HT1080 (cell line): ENCODE results near the gene SERPINB1. TPM values are rescaled to one million over a fixed set of nuclear protein-coding genes. Genes with fewer than 3 reads are reported as not detected.
A peak's percentile ranks its signal among the peaks of the same experiment; 100 is the strongest.

ENCODE experiments used
- DNase-seq: peaks from one replicate; pipeline ENCODE4 v3.0.0-alpha.2; 2015; ENCODE audit warnings: low read depth
- small RNA-seq: library from RNA; depleted of rRNA; stranded (forward); fragments of <200 nt; gene quantifications from one replicate; pipeline ENCODE3, GENCODE V24; 2014
- total RNA-seq: library from RNA; depleted of rRNA; stranded (reverse); fragments of >200 nt; shearing (Covaris generic); gene quantifications from 2 replicates; pipeline ENCODE4 v1.2.3, GENCODE V29; 2014; rRNA removed

Gene SERPINB1
- total RNA-seq, 1 experiment from 2014 or later: 1.4 TPM

DNA sequence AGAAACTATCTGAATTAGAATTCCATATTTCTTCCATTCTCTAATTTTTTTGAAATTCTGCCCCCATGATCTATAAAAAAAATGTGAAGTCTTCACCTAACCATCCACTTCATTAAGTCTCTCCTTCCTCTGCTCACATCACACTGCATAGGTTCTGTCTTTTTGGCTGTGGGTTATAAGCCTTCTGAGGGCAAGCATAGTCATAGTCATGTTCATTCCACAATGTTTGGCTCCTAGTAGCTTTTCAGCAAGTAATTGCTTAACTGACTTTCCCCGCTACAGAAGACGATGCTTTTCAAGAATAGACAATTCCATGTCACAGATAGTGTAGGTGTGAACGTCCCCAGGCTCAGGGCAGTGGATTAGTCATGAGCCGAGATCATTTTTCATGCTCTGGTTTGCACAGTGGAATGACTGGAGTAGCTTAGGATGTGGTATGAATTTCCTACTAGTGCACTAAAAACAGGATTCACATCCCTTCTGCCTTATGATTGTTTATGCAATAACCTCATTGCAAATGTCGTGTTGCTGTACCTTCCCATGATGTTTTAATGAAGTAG lies 47.4 kb downstream of the SERPINB1 start:
- DNase-seq: peak; percentile 40

DNA sequence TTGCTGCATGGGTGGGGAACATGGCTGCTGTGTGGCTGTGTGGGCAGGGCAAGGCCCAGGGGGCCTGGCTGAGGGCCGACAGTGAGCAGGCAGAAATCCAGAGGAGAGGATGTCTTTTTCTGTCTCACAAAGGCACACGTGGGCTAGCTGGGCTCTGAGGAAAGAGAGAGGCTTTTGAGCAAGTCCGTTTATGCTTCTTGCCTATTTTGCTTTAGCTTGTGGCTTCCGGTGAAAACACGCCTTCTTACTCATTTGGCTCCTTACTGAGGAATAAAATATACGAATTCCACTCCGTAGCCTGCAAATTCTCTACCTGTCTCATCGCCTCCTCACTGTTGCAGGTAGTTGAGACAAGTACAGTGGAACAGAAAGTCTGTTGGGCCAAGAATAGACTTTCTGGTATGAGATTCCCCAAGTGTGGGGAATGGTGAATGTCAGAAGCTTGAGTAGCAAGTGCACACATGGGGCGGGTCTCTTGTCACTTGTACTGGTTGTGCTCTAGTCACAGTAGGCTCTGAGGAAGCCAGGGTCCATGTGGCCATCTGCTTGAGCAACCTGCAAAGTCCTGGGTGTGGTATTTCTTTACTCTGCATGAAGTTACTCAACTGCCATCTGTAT lies 48.0 kb downstream of the SERPINB1 start:
- no peak for DNase-seq

DNA sequence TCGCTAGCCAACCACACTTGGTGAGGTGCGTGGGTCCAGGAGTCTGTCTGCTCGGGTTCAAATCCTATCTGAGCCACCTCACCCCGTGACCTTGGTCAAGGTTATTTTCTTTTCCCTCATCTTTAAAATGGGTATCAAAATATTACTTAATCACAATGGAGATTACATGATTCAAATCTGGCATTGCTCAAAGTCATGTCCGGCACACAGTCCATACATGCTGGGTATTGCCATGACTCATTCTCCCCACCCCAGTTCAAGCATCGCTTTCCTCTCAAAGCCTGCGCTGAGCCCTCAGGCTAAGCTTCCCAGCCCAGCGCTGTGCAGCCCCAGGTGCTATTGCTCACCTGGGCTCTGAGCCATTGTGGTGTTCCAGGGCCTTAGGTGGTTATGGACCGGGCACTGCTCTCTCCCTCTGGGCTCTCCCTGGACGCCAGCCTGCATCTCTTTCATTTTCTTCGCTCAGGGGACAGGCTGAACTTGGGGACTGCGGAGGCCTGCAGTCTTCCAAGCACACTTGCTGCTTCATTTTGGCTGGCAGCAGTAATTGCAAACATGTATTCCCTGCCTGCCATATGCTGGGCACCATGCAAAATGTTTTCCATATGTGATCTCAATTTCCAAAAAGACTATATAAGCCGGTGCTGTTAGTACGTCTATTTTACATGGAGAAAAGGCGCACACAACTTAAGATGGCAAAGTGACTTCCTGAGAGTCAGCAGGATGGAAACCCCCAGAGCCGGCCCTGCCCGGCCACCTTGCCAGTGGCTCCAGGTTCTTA lies 49.1 kb downstream of the SERPINB1 start:
- peak; percentile 18 for DNase-seq

DNA sequence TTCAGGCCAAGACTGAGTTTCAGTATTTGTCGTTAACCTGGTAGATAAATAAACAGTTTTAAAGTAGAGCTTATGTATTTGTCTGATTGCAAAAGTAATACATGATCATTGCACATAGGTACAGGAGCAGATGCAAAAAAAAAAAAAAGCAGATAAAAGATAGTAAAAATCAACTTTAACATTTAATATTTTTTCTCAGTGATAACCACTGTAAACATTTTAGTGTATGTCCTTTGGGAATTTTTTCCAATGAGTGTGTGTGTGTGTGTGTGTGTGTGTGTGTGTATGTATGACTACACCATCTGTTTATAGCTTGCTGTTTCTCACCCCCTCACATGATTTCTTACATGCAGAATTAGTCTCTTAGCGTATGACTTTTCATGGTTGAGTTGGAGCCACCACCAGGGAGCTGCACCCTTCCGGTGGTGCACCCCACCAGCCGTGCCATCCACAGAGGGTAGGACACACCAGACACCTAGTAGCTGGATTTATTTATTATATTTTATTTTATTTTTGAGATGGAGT lies 50.2 kb downstream of the SERPINB1 start:
- DNase-seq: no peak

DNA sequence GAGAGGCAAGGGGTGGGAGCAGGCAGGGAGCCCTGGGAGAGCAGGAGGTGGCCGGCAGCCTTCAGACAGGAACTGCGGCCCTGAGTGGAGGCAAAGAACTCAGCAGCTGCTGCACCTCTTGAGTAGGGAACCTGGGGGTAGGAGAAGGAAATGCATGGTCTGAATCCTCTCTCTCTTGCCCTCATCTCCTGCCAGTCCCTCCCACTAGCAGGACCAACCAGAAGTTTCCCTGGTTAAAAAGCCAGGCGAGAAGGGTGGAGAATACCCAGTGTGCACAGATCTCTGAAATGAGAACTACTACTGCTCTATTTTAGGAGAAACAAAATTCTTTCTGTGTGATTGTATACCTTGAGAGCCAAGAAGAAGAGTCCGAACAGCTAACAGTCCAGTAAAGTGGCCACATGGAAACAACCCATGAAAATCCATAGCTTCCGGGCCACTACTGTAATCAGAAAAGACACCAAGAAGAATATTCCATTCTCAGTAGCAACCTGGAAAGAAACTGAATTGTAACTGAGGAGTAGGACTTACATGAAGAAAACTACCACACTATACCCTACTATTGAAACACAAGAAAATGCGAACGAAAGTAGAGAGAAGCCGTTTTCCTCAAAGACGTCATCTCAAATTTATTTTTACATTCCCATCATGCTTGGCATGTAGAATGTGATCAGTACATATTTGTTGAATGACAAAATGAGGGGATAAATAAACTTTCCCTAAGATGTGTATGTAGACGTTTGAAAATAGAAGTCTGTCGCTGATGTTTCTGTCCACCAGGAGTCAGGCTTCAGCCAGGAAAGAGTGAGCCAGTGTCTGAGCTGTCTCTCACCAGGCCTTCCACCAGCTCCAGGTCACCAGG lies 50.8 kb downstream of the SERPINB1 start:
- peak; percentile 74 for DNase-seq

DNA sequence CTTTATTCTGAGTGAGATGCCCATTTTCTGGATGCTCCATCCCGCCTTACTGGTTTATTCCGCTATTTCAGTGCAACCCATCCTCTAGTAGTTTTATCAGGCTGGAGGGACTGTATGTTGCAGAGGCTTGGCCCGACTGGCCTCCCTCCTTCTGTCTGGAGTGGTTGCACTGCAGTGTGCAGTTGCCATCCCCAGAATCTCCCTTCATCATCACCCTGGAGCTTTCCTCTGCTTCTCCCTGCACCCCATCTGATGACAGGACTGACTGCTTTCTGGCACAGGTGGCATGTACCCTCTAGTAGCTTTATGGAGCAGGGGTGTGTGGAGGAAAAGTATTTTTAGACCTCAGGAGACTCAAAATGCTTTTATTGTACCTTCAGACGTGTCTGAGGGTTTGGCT lies 55.4 kb downstream of the SERPINB1 start:
- no peak for DNase-seq

DNA sequence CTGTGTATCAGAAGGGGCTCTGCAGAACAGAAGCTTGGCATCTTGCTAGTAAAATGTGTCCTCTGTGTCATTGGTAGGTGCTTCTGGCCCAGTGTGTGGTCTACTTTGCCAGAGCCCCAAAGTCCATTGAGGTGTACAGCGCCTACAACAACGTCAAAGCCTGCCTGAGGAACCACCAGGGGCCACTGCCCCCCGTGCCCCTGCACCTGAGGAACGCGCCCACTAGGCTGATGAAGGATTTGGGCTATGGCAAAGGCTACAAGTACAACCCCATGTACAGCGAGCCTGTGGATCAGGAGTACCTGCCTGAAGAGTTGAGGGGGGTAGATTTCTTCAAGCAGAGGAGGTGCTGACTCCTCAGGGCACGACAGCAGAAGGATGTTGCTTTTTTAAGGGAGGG lies 56.7 kb downstream of the SERPINB1 start:
- DNase-seq: no peak

DNA sequence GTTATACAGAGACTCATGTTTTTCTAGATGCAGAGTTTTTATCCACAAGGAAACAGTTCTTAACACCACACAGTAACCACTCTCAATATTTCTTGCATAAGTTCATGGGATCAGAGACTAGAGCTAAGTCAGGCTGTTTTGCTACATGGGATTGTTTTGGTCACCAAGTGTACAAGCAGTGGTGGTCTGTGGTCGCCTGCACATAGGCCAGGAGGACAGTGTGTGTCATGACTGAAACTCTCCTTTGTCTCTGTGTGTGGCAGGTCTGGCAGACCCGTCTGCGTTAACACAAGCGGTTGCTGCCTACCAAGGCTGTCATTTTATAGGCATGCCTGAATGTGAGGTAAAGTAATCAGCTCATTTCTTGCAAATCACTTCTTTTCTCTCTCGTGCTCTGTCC lies 57.6 kb downstream of the SERPINB1 start:
- no peak for DNase-seq

DNA sequence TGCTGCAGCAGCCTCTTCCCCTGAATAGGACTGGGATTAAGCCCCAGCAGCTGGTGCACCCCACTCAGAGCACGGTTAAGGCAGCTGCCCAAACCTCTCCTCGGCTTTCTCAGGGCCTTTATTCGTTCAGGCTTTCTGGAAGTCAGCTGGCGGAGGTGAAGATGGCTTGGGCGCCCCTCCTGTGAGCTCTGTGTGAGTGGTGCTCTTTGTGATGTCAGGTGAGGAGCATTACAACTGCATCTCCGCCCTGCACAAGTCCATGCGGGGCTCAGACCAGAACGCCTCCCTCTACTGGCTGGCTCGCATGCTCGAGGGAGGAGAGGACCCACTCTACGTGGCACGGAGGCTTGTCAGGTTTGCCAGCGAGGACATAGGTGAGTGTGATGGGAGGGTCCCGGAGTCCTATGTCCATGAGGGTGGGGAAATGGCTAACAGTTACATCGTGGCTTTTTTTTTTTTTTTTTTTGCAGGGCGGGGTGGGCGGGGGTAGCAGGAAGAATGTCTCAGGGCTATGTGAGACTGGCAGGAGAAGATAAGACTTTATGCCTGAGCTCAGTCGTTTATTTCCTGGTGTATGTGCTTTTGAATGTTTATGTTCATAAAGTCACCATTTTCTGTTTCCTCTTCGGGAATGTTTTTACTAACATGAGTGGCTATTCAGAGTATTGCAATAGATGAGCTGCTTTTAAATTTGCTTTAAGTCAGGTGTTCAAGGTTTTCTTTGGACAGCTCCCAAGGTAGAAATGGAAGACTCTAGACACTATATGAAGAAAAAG lies 58.3 kb downstream of the SERPINB1 start:
- DNase-seq: no peak

DNA sequence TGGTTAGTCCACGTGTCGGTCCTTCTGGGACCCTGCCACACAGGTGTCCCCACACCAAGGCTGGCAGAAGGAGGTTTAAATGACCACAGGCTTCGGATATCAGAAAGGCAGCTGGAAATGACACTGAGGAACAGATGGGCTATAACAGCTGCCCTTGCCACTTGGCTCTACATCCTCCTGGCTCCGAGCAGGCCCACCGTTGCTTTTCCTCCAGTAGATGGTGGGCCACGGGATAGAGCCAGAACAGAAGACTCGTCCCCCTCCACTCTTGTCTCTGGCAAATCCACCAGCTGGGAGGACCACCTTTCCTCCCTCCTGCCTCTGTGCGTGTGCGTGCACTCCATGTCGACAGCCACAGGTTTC lies 58.9 kb downstream of the SERPINB1 start:
- DNase-seq: no peak

DNA sequence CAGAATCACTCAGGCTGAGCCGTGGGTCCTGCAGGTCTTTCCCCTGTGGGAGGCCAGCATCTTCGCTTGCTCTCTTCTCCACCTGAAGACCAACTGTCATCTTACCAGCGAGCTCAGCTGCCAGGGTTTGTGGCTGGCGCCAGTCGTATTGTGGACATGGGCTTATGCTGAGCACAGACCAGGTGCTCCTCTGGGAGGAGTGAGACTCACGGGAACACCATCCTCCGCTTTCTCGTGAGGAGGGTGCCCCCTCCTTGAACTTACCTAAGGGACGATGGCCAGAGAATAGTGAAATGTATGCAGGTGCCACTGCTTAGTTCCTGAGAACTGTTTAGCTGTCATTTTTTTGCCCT lies 59.3 kb downstream of the SERPINB1 start:
- no peak for DNase-seq

Small RNA genes lying within 50 kb of the gene (small RNA-seq; reads per million reads assigned to genes)
- 0.20 reads per million for gene MIR4645

Other genes with a start within 250 kb of the SERPINB1 start
- gene MYLK4, start 90.9 kb downstream of the SERPINB1 start, total RNA-seq: 0.02 TPM in 1 of 2 replicates, not detected in the other
- gene WRNIP1, start 76.5 kb downstream of the SERPINB1 start, total RNA-seq: 82.7 and 88.5 TPM in 2 replicates
- not detected in 2 replicates for gene SERPINB9, start 61.4 kb upstream of the SERPINB1 start, total RNA-seq
- gene SERPINB6, start 129.7 kb upstream of the SERPINB1 start, total RNA-seq: 45.9 and 52.6 TPM in 2 replicates
- 11.2 and 12.5 TPM in 2 replicates for gene NQO2, start 158.0 kb upstream of the SERPINB1 start, total RNA-seq
- 11.5 and 17.2 TPM in 2 replicates for gene RIPK1, start 226.6 kb upstream of the SERPINB1 start, total RNA-seq